Glutamatergic neuron (in vitro differentiated cells): ENCODE data around the gene PROK2. TPM values are rescaled to one million over a fixed set of nuclear protein-coding genes. Genes with fewer than 3 reads are reported as not detected.

Experiments
- DNase-seq: peaks from one replicate; pipeline ENCODE4 v3.0.0; 2022
- H3K27ac Mint-ChIP-seq: one replicate; pipeline ENCODE4 v1.8.0; 2020; ENCODE audit warnings: mild to moderate bottlenecking, mixed read lengths, inconsistent platforms; ENCODE audit not compliant: unreplicated experiment
- H3K27me3 Mint-ChIP-seq: one replicate; pipeline ENCODE4 v1.8.0; 2020; ENCODE audit warnings: mild to moderate bottlenecking, moderate library complexity, mixed read lengths, inconsistent platforms; ENCODE audit not compliant: unreplicated experiment
- H3K36me3 Mint-ChIP-seq: one replicate; pipeline ENCODE4 v1.8.0; 2020; ENCODE audit warnings: mild to moderate bottlenecking, mixed read lengths, inconsistent platforms; ENCODE audit not compliant: unreplicated experiment
- H3K4me1 Mint-ChIP-seq: one replicate; pipeline ENCODE4 v1.8.0; 2020; ENCODE audit warnings: mild to moderate bottlenecking, low read depth, mixed read lengths, inconsistent platforms; ENCODE audit not compliant: unreplicated experiment
- H3K4me3 Mint-ChIP-seq: one replicate; pipeline ENCODE4 v1.8.0; 2020; ENCODE audit warnings: mild to moderate bottlenecking, mixed read lengths, inconsistent platforms; ENCODE audit not compliant: unreplicated experiment
- H3K9me3 Mint-ChIP-seq: one replicate; pipeline ENCODE4 v1.8.0; 2020; ENCODE audit warnings: mild to moderate bottlenecking, moderate library complexity, mixed read lengths, inconsistent platforms; ENCODE audit not compliant: unreplicated experiment
- CTCF ChIP-seq: fragments of 200-600 bp; sonication (generic); IDR thresholded peaks from one replicate; pipeline ENCODE4 v1.5.0; 2021; ENCODE audit not compliant: partially characterized antibody, unreplicated experiment
- total RNA-seq: library from RNA; stranded (reverse); fragmentation: NEBNext Ultra II Directional; extraction: Animal tissue kit (Norgen Biotek cat#: 25700); gene quantifications from one replicate; pipeline ENCODE4 v1.2.1, GENCODE V29; 2021; ENCODE audit not compliant: unreplicated experiment

The PROK2 gene
- total RNA-seq, 1 donor from 2014 or later, result not detected

- no peak for DNase-seq
- H3K36me3 Mint-ChIP-seq, result no peaks in the 10 kb centered on the region
- H3K9me3 Mint-ChIP-seq, result peaks cover 2% of the 10 kb centered on the region
- no peak overlapping the region for H3K27ac Mint-ChIP-seq
- H3K4me3 Mint-ChIP-seq, result no peak overlapping the region
- H3K27me3 Mint-ChIP-seq, result peaks cover 2% of the 10 kb centered on the region
- no peak for TF ChIP-seq CTCF
- H3K4me1 Mint-ChIP-seq, result no peaks in the 10 kb centered on the region
These were observed 8.4 kb downstream of the PROK2 start for GRCh38 chr3:71776538-71776937.

- Mint-ChIP-seq H3K36me3 (no peaks in the 10 kb centered on the region), H3K9me3 (peaks cover 2% of the 10 kb centered on the region), H3K4me1 (no peaks in the 10 kb centered on the region), H3K4me3 (no peak overlapping the region), H3K27ac (no peak overlapping the region), H3K27me3 (peaks cover 2% of the 10 kb centered on the region)
- DNase-seq, result no peak
- TF ChIP-seq CTCF, result no peak
These were observed 13.1 kb downstream of the PROK2 start for GRCh38 chr3:71771884-71772283.

- H3K27ac Mint-ChIP-seq, result no peak overlapping the region
- no peak for TF ChIP-seq CTCF
- H3K36me3 Mint-ChIP-seq, result no peaks in the 10 kb centered on the region
- no peak overlapping the region for H3K4me3 Mint-ChIP-seq
- H3K9me3 Mint-ChIP-seq, result peaks cover 2% of the 10 kb centered on the region
- no peak for DNase-seq
- H3K4me1 Mint-ChIP-seq, result no peaks in the 10 kb centered on the region
- peaks cover 2% of the 10 kb centered on the region for H3K27me3 Mint-ChIP-seq
These were observed 13.8 kb downstream of the PROK2 start for GRCh38 chr3:71771126-71771525.

GRCh38 chr3:71763426-71763825, 21.5 kb downstream of the PROK2 start:
- no peak for TF ChIP-seq CTCF
- H3K27ac Mint-ChIP-seq, result no peak overlapping the region
- H3K9me3 Mint-ChIP-seq, result peaks cover 4% of the 10 kb centered on the region
- no peak for DNase-seq
- H3K27me3 Mint-ChIP-seq, result peaks cover 4% of the 10 kb centered on the region
- peaks cover 2% of the 10 kb centered on the region for H3K4me1 Mint-ChIP-seq
- no peak overlapping the region for H3K4me3 Mint-ChIP-seq
- no peaks in the 10 kb centered on the region for H3K36me3 Mint-ChIP-seq

- peaks cover 10% of the 10 kb centered on the region for H3K27me3 Mint-ChIP-seq
- H3K9me3 Mint-ChIP-seq, result peaks cover 6% of the 10 kb centered on the region
- TF ChIP-seq CTCF, result no peak
- DNase-seq, result no peak
- no peak overlapping the region for H3K4me3 Mint-ChIP-seq
- H3K4me1 Mint-ChIP-seq, result peaks cover 2% of the 10 kb centered on the region
- no peak overlapping the region for H3K27ac Mint-ChIP-seq
- no peaks in the 10 kb centered on the region for H3K36me3 Mint-ChIP-seq
These were observed 24.8 kb downstream of the PROK2 start for GRCh38 chr3:71760140-71760539.
